NT2/D1 (cell line): Measurements from ENCODE around the gene CSNK1D.

Source experiments
- YY1 ChIP-seq: IDR thresholded peaks from 2 replicates; pipeline ENCODE4 v1.6.1; 2011; ENCODE audit not compliant: insufficient read length, insufficient read depth
- ZNF274 ChIP-seq: IDR thresholded peaks from 2 replicates; pipeline ENCODE4 v1.6.1; 2011; ENCODE audit warnings: mild to moderate bottlenecking, low read depth, low read length

GRCh38 chr17:82294064-82294773 is 20.7 kb upstream of the CSNK1D start:
- TF ChIP-seq YY1 (no peak), ZNF274 (no peak)
